OCI-LY1 (cell line): ENCODE results near the gene ARMC9.

Source experiments
- H2AFZ ChIP-seq: fragments of 200-600 bp; sonication (generic), shearing (Covaris generic); 2 replicates; pipeline ENCODE4 v1.6.0; 2014; ENCODE audit warnings: antibody characterized with exemption, mild to moderate bottlenecking, low read length
- H3F3A ChIP-seq: fragments of 200-600 bp; sonication (generic), shearing (Covaris generic); 2 replicates; pipeline ENCODE4 v1.6.0; 2014; ENCODE audit warnings: mild to moderate bottlenecking, antibody characterized with exemption, low read length, moderate library complexity; ENCODE audit not compliant: insufficient read depth
- H3K27ac ChIP-seq: fragments of 200-600 bp; sonication (generic); 2 replicates; pipeline ENCODE4 v1.5.1; 2014; ENCODE audit warnings: low read length, mixed run types, mild to moderate bottlenecking, low read depth; ENCODE audit not compliant: poor library complexity, severe bottlenecking
- H3K27me3 ChIP-seq: fragments of 200-600 bp; sonication (generic); 2 replicates; pipeline ENCODE4 v1.6.0; 2014; ENCODE audit warnings: antibody characterized with exemption, mild to moderate bottlenecking, low read length, moderate library complexity; ENCODE audit not compliant: insufficient read depth
- H3K36me3 ChIP-seq: fragments of 200-600 bp; sonication (generic); 2 replicates; pipeline ENCODE4 v1.6.1; 2014; ENCODE audit warnings: mild to moderate bottlenecking, antibody characterized with exemption, low read length, moderate library complexity, mixed read lengths; ENCODE audit not compliant: insufficient read depth
- H3K4me1 ChIP-seq: fragments of 200-600 bp; sonication (generic); 2 replicates; pipeline ENCODE4 v1.5.1; 2014; ENCODE audit warnings: mild to moderate bottlenecking, low read length, moderate library complexity; ENCODE audit not compliant: insufficient read depth, severe bottlenecking
- H3K4me2 ChIP-seq: fragments of 200-600 bp; sonication (generic), shearing (Covaris generic); 2 replicates; pipeline ENCODE4 v1.6.1; 2014; ENCODE audit warnings: low read length
- H3K4me3 ChIP-seq: fragments of 200-600 bp; sonication (generic); 2 replicates; pipeline ENCODE4 v1.5.1; 2014; ENCODE audit warnings: low read length, low read depth, mild to moderate bottlenecking, mixed read lengths; ENCODE audit not compliant: poor library complexity, severe bottlenecking
- H3K79me2 ChIP-seq: fragments of 200-600 bp; shearing (Covaris generic); 2 replicates; pipeline ENCODE4 v1.6.1; 2016; ENCODE audit warnings: mixed run types, low read length, mixed read lengths; ENCODE audit not compliant: insufficient read depth
- H3K9ac ChIP-seq: fragments of 200-600 bp; sonication (generic), shearing (Covaris generic); 2 replicates; pipeline ENCODE4 v1.6.1; 2014; ENCODE audit warnings: mild to moderate bottlenecking, low read length, mixed read lengths
- H3K9me2 ChIP-seq: fragments of 200-600 bp; sonication (generic), shearing (Covaris generic); 2 replicates; pipeline ENCODE4 v1.6.1; 2014; ENCODE audit warnings: low read depth, mild to moderate bottlenecking, low read length, mixed read lengths
- H3K9me3 ChIP-seq: fragments of 200-600 bp; shearing (Covaris generic); 2 replicates; pipeline ENCODE4 v1.6.1; 2014; ENCODE audit warnings: low read length, mixed read lengths
- H4K20me1 ChIP-seq: fragments of 200-600 bp; sonication (generic), shearing (Covaris generic); 2 replicates; pipeline ENCODE4 v1.6.0; 2016; ENCODE audit warnings: mild to moderate bottlenecking, low read length; ENCODE audit not compliant: insufficient read depth
- CTCF ChIP-seq: fragments of 200-600 bp; sonication (generic), shearing (Covaris generic); IDR thresholded peaks from 2 replicates; pipeline ENCODE4 v1.5.1; 2017; ENCODE audit warnings: mild to moderate bottlenecking, antibody characterized with exemption, low read length, moderate library complexity, mixed read lengths
- EZH2 ChIP-seq: fragments of 200-600 bp; sonication (generic), shearing (Covaris generic); IDR thresholded peaks from 2 replicates; pipeline ENCODE4 v1.8.0; 2017; ENCODE audit warnings: borderline replicate concordance, mixed run types, mild to moderate bottlenecking, antibody characterized with exemption, low read length, moderate library complexity, mixed read lengths

The ARMC9 gene

GRCh38 chr2:231294116-231294515 lies 95.7 kb downstream of the ARMC9 start:
- Histone ChIP-seq H3K27me3 (no peaks in the 10 kb centered on the region), H3K4me2 (no peak overlapping the region), H3K4me1 (peaks cover 10% of the 10 kb centered on the region), H3K79me2 (no peaks in the 10 kb centered on the region), H3F3A (no peaks in the 10 kb centered on the region), H3K9ac (no peak overlapping the region), H3K9me2 (no peaks in the 10 kb centered on the region), H3K27ac (no peak overlapping the region), H2AFZ (no peak overlapping the region), H4K20me1 (no peaks in the 10 kb centered on the region), H3K9me3 (no peaks in the 10 kb centered on the region), H3K36me3 (no peaks in the 10 kb centered on the region), H3K4me3 (no peak overlapping the region)
- TF ChIP-seq EZH2 = no peak

- no peaks in the 10 kb centered on the region for H3K9me2 ChIP-seq
- TF ChIP-seq CTCF (no peak), EZH2 (no peak)
- no peak overlapping the region for H3K4me2 ChIP-seq
- no peaks in the 10 kb centered on the region for H3K27me3 ChIP-seq
- no peaks in the 10 kb centered on the region for H3K9me3 ChIP-seq
- H3K36me3 ChIP-seq = no peaks in the 10 kb centered on the region
- no peak overlapping the region for H3K9ac ChIP-seq
- no peak overlapping the region for H3K27ac ChIP-seq
- no peak overlapping the region for H3K4me3 ChIP-seq
- no peaks in the 10 kb centered on the region for H3F3A ChIP-seq
- H2AFZ ChIP-seq = no peak overlapping the region
- H4K20me1 ChIP-seq = no peaks in the 10 kb centered on the region
- H3K4me1 ChIP-seq = peaks cover 15% of the 10 kb centered on the region
- no peaks in the 10 kb centered on the region for H3K79me2 ChIP-seq
These were observed 96.3 kb downstream of the ARMC9 start for GRCh38 chr2:231294571-231295362.

- H3K36me3 ChIP-seq = no peaks in the 10 kb centered on the region
- H3K27ac ChIP-seq = no peak overlapping the region
- H3K4me2 ChIP-seq = no peak overlapping the region
- H3K4me1 ChIP-seq = peaks cover 21% of the 10 kb centered on the region
- no peaks in the 10 kb centered on the region for H3F3A ChIP-seq
- H3K9ac ChIP-seq = no peak overlapping the region
- no peaks in the 10 kb centered on the region for H3K9me3 ChIP-seq
- H3K79me2 ChIP-seq = no peaks in the 10 kb centered on the region
- H4K20me1 ChIP-seq = no peaks in the 10 kb centered on the region
- H2AFZ ChIP-seq = no peak overlapping the region
- TF ChIP-seq EZH2 = no peak
- no peak for TF ChIP-seq CTCF
- H3K27me3 ChIP-seq = no peaks in the 10 kb centered on the region
- no peak overlapping the region for H3K4me3 ChIP-seq
- no peaks in the 10 kb centered on the region for H3K9me2 ChIP-seq
These were observed 96.9 kb downstream of the ARMC9 start for GRCh38 chr2:231295363-231295655.

GRCh38 chr2:231296401-231296974 lies 98.1 kb downstream of the ARMC9 start:
- Histone ChIP-seq H3K4me2 (no peak overlapping the region), H3K4me1 (peaks cover 29% of the 10 kb centered on the region), H2AFZ (no peak overlapping the region), H3K9ac (no peak overlapping the region), H3F3A (no peaks in the 10 kb centered on the region), H3K9me2 (no peaks in the 10 kb centered on the region), H3K79me2 (no peaks in the 10 kb centered on the region), H3K27ac (no peak overlapping the region), H3K36me3 (no peaks in the 10 kb centered on the region), H4K20me1 (no peaks in the 10 kb centered on the region), H3K27me3 (no peaks in the 10 kb centered on the region), H3K9me3 (no peaks in the 10 kb centered on the region), H3K4me3 (no peak overlapping the region)
- TF ChIP-seq CTCF (no peak), EZH2 (no peak)
